GM18507 (cell line): ENCODE measurements around the gene LAMC2.

Experiments
- DNase-seq: peaks from one replicate; pipeline ENCODE4 v3.0.0; 2011; ENCODE audit warnings: low read depth; ENCODE audit not compliant: insufficient read length; ENCODE audit errors: extremely low spot score
- FAIRE-seq: peaks from 2 replicates; lab custom pipeline; 2011; peaks lifted over from hg19 to GRCh38; lab: Jason Lieb, UNC

LAMC2 gene

GRCh38 chr1:183206538-183207122 is 20.6 kb downstream of the LAMC2 start:
- FAIRE-seq (no peak), DNase-seq (no peak)

- peak; percentile 60 for FAIRE-seq
- no peak for DNase-seq
These were observed 23.6 kb downstream of the LAMC2 start for GRCh38 chr1:183209533-183210158.

DNA sequence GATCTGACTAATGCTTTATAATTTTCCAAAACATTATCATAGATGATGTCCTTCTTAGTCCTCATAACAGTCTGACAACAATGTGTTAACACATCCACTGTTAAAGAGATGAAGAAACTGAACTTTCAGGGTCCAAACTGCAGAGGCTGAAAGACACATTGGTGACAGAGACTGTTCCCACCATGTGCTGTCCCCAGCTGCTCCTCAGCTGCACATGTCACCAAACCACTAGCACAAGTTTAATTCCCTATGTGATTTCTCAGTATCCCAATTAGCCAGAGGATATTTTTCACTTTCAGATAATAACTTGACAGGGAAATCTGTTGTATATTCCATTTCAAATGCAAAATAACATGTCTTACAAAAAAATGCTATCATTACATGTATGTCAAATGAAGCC is 24.6 kb downstream of the LAMC2 start:
- no peak for FAIRE-seq

DNA sequence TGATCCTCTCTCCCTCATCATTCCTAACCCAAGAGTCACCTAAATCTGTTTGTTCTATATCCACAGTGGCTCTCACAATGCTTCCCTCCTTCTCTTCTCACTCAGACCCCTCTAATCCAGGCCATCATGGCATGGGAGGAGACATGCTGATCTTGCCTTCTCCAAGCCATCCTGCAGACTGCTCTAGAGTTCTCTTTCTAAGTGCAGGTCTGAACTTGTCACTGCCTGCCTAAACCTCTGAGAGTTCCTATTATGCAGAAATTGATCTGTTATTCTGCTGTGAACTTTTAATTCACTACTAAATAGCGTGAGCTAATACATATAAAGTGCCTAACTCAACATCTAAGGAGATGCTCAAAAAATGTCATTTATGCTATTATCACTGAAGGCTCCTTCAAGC is 26.8 kb downstream of the LAMC2 start:
- FAIRE-seq = no peak

More for the DNA sequence above, 24.6 kb downstream of the LAMC2 start:
- no peak for DNase-seq

GRCh38 chr1:183214021-183214970 is 28.2 kb downstream of the LAMC2 start:
- no peak for DNase-seq
- no peak for FAIRE-seq

More for the DNA sequence above, 26.8 kb downstream of the LAMC2 start:
- DNase-seq = no peak

GRCh38 chr1:183215076-183215720 is 29.1 kb downstream of the LAMC2 start:
- DNase-seq (no peak), FAIRE-seq (no peak)

DNA sequence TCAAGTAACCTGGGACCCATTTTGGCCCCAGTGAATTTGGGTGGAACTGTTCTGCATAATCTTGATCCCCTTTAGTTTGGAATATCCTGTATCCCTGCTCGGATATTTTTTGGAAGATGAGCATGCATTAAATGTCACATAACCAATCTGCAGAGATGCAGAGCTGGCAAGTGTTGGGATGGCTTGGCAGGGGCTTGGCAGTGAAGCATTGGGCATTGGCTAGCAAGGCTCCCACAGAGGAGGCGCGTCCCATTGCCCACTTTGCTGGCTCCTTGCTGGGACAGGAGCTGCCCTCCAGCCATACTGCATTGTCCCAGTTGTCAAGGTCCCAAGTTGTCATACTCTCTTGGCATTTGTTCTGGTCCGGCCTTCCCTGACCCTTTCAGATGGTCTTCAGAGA is 29.9 kb downstream of the LAMC2 start:
- DNase-seq (no peak), FAIRE-seq (no peak)

- DNase-seq = no peak
- FAIRE-seq = no peak
These were observed 32.1 kb downstream of the LAMC2 start for GRCh38 chr1:183218027-183218618.

GRCh38 chr1:183218971-183219615 is 33.0 kb downstream of the LAMC2 start:
- DNase-seq = no peak
- no peak for FAIRE-seq

GRCh38 chr1:183219616-183220009 is 33.5 kb downstream of the LAMC2 start:
- DNase-seq = no peak
- no peak for FAIRE-seq

DNA sequence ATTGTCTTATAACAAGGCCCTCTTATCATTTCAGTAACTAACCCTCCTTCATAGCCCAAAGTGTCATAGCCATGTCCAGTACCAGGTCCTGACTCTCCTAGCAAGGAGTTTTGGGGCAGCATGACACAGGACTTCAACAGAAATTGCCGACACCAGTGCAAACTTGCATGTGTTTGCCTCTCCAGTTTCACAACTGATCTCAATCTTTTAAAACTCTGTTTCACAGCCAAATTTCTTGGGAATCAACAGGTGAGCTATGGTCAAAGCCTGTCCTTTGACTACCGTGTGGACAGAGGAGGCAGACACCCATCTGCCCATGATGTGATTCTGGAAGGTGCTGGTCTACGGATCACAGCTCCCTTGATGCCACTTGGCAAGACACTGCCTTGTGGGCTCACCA is 36.8 kb downstream of the LAMC2 start:
- FAIRE-seq (no peak), DNase-seq (no peak)

DNA sequence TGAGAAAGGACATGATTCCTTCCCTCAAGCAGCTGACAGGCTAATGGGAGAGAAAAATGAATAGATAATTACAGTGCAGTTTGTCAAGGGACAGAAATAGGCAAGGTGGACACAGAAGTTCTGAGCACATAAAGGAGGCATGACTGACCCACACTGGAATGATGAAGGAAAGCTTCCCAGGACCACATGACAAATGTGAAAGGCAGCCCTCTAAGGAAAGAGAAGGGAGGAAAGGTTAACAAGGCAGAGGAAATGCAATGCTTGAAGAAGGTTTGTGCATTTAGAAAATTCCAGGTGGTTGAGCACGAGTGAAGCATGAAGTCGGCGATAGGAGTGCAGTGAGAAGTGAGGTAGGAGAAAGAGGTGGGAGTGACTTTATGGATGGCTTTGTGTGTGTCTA is 37.4 kb downstream of the LAMC2 start:
- DNase-seq (no peak), FAIRE-seq (no peak)

- DNase-seq = no peak
- FAIRE-seq = no peak
These were observed 40.3 kb downstream of the LAMC2 start for GRCh38 chr1:183226361-183226760.

GRCh38 chr1:183226963-183227362 is 40.9 kb downstream of the LAMC2 start:
- FAIRE-seq = no peak

DNA sequence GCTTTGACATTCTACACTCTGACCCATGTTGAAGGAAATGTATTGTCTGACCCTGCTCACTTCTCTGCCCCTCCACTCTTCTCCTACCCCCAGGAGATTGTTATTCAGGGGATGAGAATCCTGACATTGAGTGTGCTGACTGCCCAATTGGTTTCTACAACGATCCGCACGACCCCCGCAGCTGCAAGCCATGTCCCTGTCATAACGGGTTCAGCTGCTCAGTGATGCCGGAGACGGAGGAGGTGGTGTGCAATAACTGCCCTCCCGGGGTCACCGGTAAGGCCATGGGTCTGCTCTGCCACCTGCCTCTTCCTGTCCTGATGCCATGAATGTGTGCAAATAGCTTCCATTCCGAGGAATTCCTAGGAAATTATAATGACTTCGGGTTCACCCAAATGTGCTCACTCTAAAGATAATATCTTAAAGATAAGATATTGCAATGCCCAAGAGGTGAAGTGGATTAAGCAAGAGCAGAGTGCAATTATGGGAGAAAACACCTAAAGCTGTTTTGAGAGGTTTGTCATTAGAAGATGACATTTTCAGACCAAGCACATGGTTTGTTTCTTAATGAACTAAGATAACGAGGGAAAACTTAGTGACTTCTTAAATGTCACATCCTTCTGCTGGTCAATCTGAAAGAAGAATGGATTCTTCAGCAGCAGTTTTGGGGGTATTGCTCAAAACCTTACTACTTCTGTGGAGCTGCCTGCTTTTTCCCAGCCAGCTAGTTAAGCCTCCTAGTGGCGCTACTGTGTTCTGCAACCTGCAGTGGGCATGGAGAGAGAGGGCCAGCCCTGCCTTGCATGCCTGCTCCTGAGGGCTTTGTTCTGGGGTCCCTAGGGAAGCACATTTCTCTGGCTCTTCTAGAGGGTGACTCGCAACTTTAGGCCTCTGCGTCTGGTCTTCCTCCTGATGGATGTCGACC is 41.6 kb downstream of the LAMC2 start:
- FAIRE-seq = peak; percentile 60

More at GRCh38 chr1:183226963-183227362, 40.9 kb downstream of the LAMC2 start:
- no peak for DNase-seq

GRCh38 chr1:183228347-183229220 is 42.5 kb downstream of the LAMC2 start:
- no peak for FAIRE-seq
- no peak for DNase-seq

More for the DNA sequence above, 41.6 kb downstream of the LAMC2 start:
- peak; percentile 36 for DNase-seq

DNA sequence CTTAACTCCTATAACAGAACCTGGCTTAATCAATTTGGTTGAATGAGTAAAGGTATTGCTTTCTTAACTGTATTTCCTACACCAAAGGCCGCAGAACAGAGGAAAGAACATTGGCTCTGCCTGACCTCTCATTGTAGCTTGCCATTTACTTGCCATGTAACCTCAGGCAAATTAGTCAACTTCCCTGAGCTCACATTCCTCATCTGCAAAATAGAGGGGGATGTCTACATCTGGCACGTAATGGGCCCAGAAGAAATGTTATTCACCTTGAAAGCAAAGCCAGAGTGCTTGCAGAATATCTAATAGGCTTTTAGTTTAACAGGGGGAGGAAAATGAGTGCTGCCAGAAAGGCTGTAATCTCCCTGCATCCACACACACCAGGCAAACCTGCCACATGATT is 44.3 kb downstream of the LAMC2 start:
- no peak for FAIRE-seq

More for the DNA sequence above, 44.3 kb downstream of the LAMC2 start:
- no peak for DNase-seq
